PFSK-1 (cell line): Measurements from ENCODE around the gene GPNMB.

Experiments
- POLR2AphosphoS5 ChIP-seq: IDR thresholded peaks from 2 replicates; pipeline ENCODE4 v1.6.1; 2012; ENCODE audit warnings: low read depth, mild to moderate bottlenecking, control low read depth, low read length, moderate library complexity
- TAF1 ChIP-seq: IDR thresholded peaks from 2 replicates; pipeline ENCODE4 v1.6.1; 2012; ENCODE audit warnings: low read length, control low read depth, borderline replicate concordance; ENCODE audit not compliant: insufficient read depth

DNA sequence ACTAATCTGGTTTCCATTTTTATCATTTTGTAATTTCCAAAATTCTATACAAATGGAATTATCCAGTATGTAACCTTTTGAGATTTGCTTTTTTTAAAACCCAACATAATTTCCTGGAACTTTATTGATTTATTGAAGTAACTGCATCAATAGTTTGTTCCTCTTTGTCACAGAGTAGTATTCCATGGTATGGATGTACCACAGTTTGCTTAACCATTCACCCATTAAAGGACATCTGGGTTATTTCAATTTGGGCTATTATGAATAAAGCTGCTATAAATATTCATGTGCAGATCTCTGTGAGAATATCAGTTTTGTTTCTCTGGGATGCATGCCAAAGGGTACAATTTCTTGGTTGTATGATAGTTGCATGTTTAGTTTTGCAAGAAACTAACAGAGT lies 2.9 kb downstream of the GPNMB start:
- no peak for TF ChIP-seq POLR2AphosphoS5
- TF ChIP-seq TAF1, result no peak
